K562 (cell line): ENCODE results near the gene KCTD13. TPM values are rescaled to one million over a fixed set of nuclear protein-coding genes. Genes with fewer than 3 reads are reported as not detected.

Experiments used
- ATAC-seq: fragments of 200-7000 bp; cut with Tn5 transposase; 3 replicates; pipeline ENCODE4 v1.9.1; 2020; ENCODE audit warnings: moderate library complexity
- BruUV-seq: library from RNA; stranded (reverse); fragments of 400-500 nt; replicated peaks from 2 replicates; lab custom pipeline; 2021; lab: Mats Ljungman, UMichigan
- CTCF ChIA-PET: fragments of 300-600 bp; formaldehyde crosslinking; extraction: SDS; loops from one replicate; lab custom pipeline; 2021; ENCODE audit warnings: low intra/inter-chr PET ratio; lab: Yijun Ruan, JAX
- POLR2A ChIA-PET: fragments of 300-600, 350-650 bp; sonication (Branson Sonifier 250); formaldehyde crosslinking; extraction: SDS; loops from one replicate; lab custom pipeline; 2021; ENCODE audit warnings: antibody characterized with exemption, inconsistent platforms; lab: Yijun Ruan, JAX
- DNase-seq, 4 experiments: peaks; one replicate each; pipeline versions ENCODE4 v3.0.0 to v3.0.0-alpha.2; 2011 to 2018; ENCODE audit warnings: low spot score in 3 of 4, mixed read lengths in 3 of 4; ENCODE audit errors: extremely low read depth in 1 of 4
- FAIRE-seq: peaks from 2 replicates; lab custom pipeline; 2011; peaks lifted over from hg19 to GRCh38; lab: Jason Lieb, UNC
- H2AFZ ChIP-seq: 2 replicates; pipeline ENCODE4 v1.6.0; 2011; ENCODE audit warnings: low read depth, low read length, control low read depth, inconsistent platforms
- H3K27ac ChIP-seq: fragments of 200-600 bp; 3 replicates; pipeline ENCODE4 v1.8.0; 2011; ENCODE audit warnings: low read depth, mild to moderate bottlenecking, control low read depth, inconsistent platforms, low read length, moderate library complexity, mixed read lengths; ENCODE audit errors: extremely low read depth
- H3K27me3 ChIP-seq, 2 experiments: fragments of 300-600 bp in 1 of 2; 2 replicates in 1 of 2; 3 replicates in 1 of 2; pipeline versions ENCODE4 v1.6.0 to v1.8.0; 2011; ENCODE audit warnings: inconsistent platforms in 2 of 2, low read length in 2 of 2, mild to moderate bottlenecking in 1 of 2, mixed read lengths in 1 of 2, moderate library complexity in 1 of 2; ENCODE audit not compliant: control insufficient read depth in 2 of 2, insufficient read depth in 2 of 2
- H3K36me3 ChIP-seq: fragments of 300-600 bp; 3 replicates; pipeline ENCODE4 v1.8.0; 2011; ENCODE audit warnings: mild to moderate bottlenecking, low read length, inconsistent platforms; ENCODE audit not compliant: control insufficient read depth, insufficient read depth
- H3K4me1 ChIP-seq, 2 experiments: fragments of 200-600 bp in 1 of 2; replicated peaks in 1 of 2; 2 replicates in 1 of 2; 3 replicates in 1 of 2; pipeline versions ENCODE4 v1.5.1 to v1.8.0; 2011; ENCODE audit warnings: inconsistent platforms in 2 of 2, low read length in 2 of 2, mild to moderate bottlenecking in 1 of 2, mixed read lengths in 1 of 2, moderate library complexity in 1 of 2; ENCODE audit not compliant: control insufficient read depth in 2 of 2, insufficient read depth in 2 of 2
- H3K4me2 ChIP-seq: 2 replicates; pipeline ENCODE4 v1.6.1; 2011; ENCODE audit warnings: low read length, control low read depth, inconsistent platforms, mixed read lengths; ENCODE audit not compliant: insufficient read depth
- H3K4me3 ChIP-seq: fragments of 200-600 bp; sonication (generic), shearing (Covaris generic); 2 replicates; pipeline ENCODE4 v1.5.1; 2016; ENCODE audit warnings: control low read depth, inconsistent platforms
- H3K79me2 ChIP-seq: fragments of 200-600 bp; 3 replicates; pipeline ENCODE4 v1.8.0; 2011; ENCODE audit warnings: low read length, inconsistent platforms; ENCODE audit not compliant: control insufficient read depth, insufficient read depth
- H3K9ac ChIP-seq, 2 experiments: 2 replicates each; pipeline versions ENCODE4 v1.6.0 to v1.6.1; 2011; ENCODE audit warnings: low read depth in 2 of 2, low read length in 2 of 2, control low read depth in 1 of 2, inconsistent platforms in 1 of 2, mild to moderate bottlenecking in 1 of 2, mixed read lengths in 1 of 2; ENCODE audit not compliant: insufficient read depth in 1 of 2
- H3K9me1 ChIP-seq: one replicate; pipeline ENCODE4 v1.6.0; 2011; ENCODE audit warnings: inconsistent platforms, mild to moderate bottlenecking, low read length, moderate library complexity; ENCODE audit not compliant: control insufficient read depth, insufficient read depth
- H3K9me3 ChIP-seq: replicated peaks from 2 replicates; pipeline ENCODE4 v1.5.1; 2011; ENCODE audit warnings: low read depth, low read length, inconsistent platforms; ENCODE audit not compliant: control insufficient read depth, insufficient read depth
- H4K20me1 ChIP-seq: replicated peaks from 2 replicates; pipeline ENCODE4 v1.6.1; 2011; ENCODE audit warnings: low read length, inconsistent platforms, mixed read lengths; ENCODE audit not compliant: control insufficient read depth, insufficient read depth
- ARID1B ChIP-seq: fragments of 450-650 bp; IDR thresholded peaks from 2 replicates; pipeline ENCODE4 v1.6.1; 2016; ENCODE audit warnings: antibody characterized with exemption, mild to moderate bottlenecking, inconsistent platforms
- HMG20B ChIP-seq: fragments of 250-450 bp; sonication (Bioruptor Pico); IDR thresholded peaks from 2 replicates; pipeline ENCODE4 v1.5.0; 2021; ENCODE audit warnings: mild to moderate bottlenecking
- NFE2 ChIP-seq: IDR thresholded peaks from 2 replicates; pipeline ENCODE4 v1.6.1; 2014; ENCODE audit warnings: antibody characterized with exemption, low read depth
- NUFIP1 ChIP-seq: fragments of 450-650 bp; IDR thresholded peaks from 2 replicates; pipeline ENCODE4 v1.6.1; 2018; ENCODE audit not compliant: partially characterized antibody
- SMARCC2 ChIP-seq: fragments of 450-650 bp; IDR thresholded peaks from 2 replicates; pipeline ENCODE4 v1.6.1; 2017; ENCODE audit warnings: antibody characterized with exemption, moderate library complexity, mild to moderate bottlenecking, low read depth
- TAF7 ChIP-seq: fragments of 450-650 bp; IDR thresholded peaks from 2 replicates; pipeline ENCODE4 v1.6.1; 2016; ENCODE audit warnings: missing genetic modification characterization, missing compliant biosample characterization
- ZNF586 ChIP-seq: fragments of 450-650 bp; formaldehyde crosslinking; conservative IDR thresholded peaks from 2 replicates; pipeline ENCODE4 v1.4.0; 2020; ENCODE audit warnings: mild to moderate bottlenecking, moderate library complexity
- WGBS: fragments of 100-300 bp; shearing (Covaris generic); methylation state at CpG from one replicate; pipeline ENCODE4 v1.1.6; 2016; ENCODE audit warnings: low coverage, mixed read lengths; ENCODE audit not compliant: insufficient coverage; ENCODE audit errors: missing lambda C conversion rate; 5-methylcytosine and 5-hydroxymethylcytosine counted together
- in situ Hi-C: fragments of 300-500 bp; cut with MboI; formaldehyde crosslinking; loops from 4 replicates; pipeline ENCODE4 v1.15.0; 2018; ENCODE audit warnings: inconsistent platforms, mixed read lengths
- intact Hi-C: fragments of 100-400 bp; cut with micrococcal nuclease; formaldehyde crosslinking; loops from 2 replicates; pipeline ENCODE4 v1.14.2; 2022
- polyA plus RNA-seq, 8 experiments: library from polyadenylated mRNA; depleted of rRNA in 4 of 8; stranded (reverse) in 5 of 8; unstranded in 3 of 8; fragments of >200 nt; fragmentation: Nextera tagmentation in 2 of 8; fragmentation: Illumina TruSeq in 1 of 8; extraction: Ambion mirVana in 2 of 8; extraction: Trizol in 1 of 8; gene quantifications; 2 replicates each; pipeline versions ENCODE4 v1.2.1 to v1.2.3, GENCODE V29; 2011 to 2014; ENCODE audit warnings: inconsistent platforms in 1 of 8, missing spikeins in 1 of 8
- total RNA-seq, 7 experiments: library from RNA; depleted of rRNA in 6 of 7; stranded (reverse); fragments of >200 nt in 6 of 7; fragmentation: Illumina TruSeq in 2 of 7; extraction: Trizol in 2 of 7; gene quantifications; 2 replicates each; pipeline versions ENCODE4 v1.2.1 to v1.2.3, GENCODE V29; 2011 to 2021; ENCODE audit warnings: low replicate concordance in 1 of 7
- TF ChIP-seq, protein P1 (sequence below): sonication (generic); formaldehyde crosslinking; IDR thresholded peaks from 2 replicates; pipeline ENCODE4 v1.8.0; 2022; ENCODE audit warnings: mild to moderate bottlenecking, missing genetic modification reagents
- TF ChIP-seq, protein P2 (sequence below): sonication (generic); formaldehyde crosslinking; IDR thresholded peaks from 2 replicates; pipeline ENCODE4 v1.8.0; 2023; ENCODE audit warnings: mild to moderate bottlenecking, missing genetic modification reagents
- TF ChIP-seq, protein P3 (sequence below): sonication (generic); formaldehyde crosslinking; IDR thresholded peaks from 2 replicates; pipeline ENCODE4 v1.5.0; 2020; ENCODE audit warnings: missing genetic modification reagents

The KCTD13 gene
- total and polyA plus RNA-seq, 9 of the 15 experiments (the other 6 are each of a cell fraction or from before 2014, with no cell fraction given) = 1.0 to 20.6 (median 9.8) TPM

DNA sequence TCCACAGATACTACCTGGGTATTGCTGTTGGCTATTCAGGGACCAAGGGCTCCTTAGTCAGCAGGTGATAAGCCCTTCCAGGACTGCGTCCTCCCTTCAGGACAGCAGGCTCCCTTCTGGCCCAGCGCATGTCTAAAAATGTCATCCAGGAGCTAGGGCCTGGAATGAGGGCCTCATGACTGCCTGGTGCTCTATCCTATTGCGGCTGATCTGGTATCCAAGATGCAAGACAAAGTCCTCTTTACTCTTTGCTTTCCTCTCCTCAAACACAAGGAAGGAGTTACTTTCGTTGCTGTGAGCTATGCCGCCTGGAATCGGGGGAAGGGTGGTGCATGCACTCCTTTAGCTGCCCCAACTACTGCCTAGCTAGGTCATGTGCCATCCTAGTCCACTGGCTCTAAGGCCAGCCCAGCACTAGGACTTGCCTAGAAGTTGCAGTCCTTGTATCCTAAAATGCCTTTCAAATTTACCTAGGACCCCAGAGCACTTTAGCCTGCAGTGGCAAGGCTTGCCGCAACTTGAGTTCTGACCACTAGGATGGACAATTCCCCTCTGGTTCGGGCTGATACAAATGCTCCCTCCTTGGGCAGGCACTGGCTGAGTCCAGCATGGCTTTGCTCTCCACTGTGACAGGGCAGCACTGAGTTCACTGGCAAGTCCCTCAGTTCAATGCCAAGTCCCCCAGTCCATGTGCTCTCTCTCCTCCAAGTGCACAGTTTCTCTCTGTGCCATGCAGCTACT lies 25.8 kb upstream of the KCTD13 start:
- in situ Hi-C loops (no loop called here), intact Hi-C loops (no loop called here)
- 66% methylated on average over 8 of the region's 8 CpGs for WGBS
- H3K79me2 ChIP-seq = no peaks in the 10 kb centered on the region
- peaks cover 0 to 3% of the 10 kb centered on the region in 2 experiments; a peak in 1 of 5 replicates for H3K4me1 ChIP-seq
- no peaks in the 10 kb centered on the region for H3K36me3 ChIP-seq
- ATAC-seq (peak; percentile 45; the same call in 2 of the 3 replicates), DNase-seq (no peak), FAIRE-seq (no peak)
- H3K9me1 ChIP-seq = no peaks in the 10 kb centered on the region
- H3K27me3 ChIP-seq = no peaks in the 10 kb centered on the region
- H2AFZ ChIP-seq = peak overlapping the region; percentile 22; the same call in 1 of the 2 replicates
- no TSS peak for BruUV-seq
- ChIA-PET POLR2A (interaction anchor here (0.6 kb wide), 1 partner anchor 9 kb away, joined by 4 read pairs; no protein-coding TSS in a partner anchor), CTCF (no interaction called here)
- no peak overlapping the region for H3K4me3 ChIP-seq
- H3K9me3 ChIP-seq = peaks cover 9% of the 10 kb centered on the region
- no peak overlapping the region for H3K27ac ChIP-seq
- no peaks in the 10 kb centered on the region for H4K20me1 ChIP-seq
- no peak overlapping the region for H3K9ac ChIP-seq
- H3K4me2 ChIP-seq = no peak overlapping the region
- TF ChIP-seq TAF7 (tag) (no peak), ZNF586 (CRISPR knock-in tag) (no peak), ARID1B (no peak), NFE2 (no peak), HMG20B (CRISPR knock-in tag) (no peak), NUFIP1 (no peak), SMARCC2 (no peak)
- TF ChIP-seq, protein P1, sequence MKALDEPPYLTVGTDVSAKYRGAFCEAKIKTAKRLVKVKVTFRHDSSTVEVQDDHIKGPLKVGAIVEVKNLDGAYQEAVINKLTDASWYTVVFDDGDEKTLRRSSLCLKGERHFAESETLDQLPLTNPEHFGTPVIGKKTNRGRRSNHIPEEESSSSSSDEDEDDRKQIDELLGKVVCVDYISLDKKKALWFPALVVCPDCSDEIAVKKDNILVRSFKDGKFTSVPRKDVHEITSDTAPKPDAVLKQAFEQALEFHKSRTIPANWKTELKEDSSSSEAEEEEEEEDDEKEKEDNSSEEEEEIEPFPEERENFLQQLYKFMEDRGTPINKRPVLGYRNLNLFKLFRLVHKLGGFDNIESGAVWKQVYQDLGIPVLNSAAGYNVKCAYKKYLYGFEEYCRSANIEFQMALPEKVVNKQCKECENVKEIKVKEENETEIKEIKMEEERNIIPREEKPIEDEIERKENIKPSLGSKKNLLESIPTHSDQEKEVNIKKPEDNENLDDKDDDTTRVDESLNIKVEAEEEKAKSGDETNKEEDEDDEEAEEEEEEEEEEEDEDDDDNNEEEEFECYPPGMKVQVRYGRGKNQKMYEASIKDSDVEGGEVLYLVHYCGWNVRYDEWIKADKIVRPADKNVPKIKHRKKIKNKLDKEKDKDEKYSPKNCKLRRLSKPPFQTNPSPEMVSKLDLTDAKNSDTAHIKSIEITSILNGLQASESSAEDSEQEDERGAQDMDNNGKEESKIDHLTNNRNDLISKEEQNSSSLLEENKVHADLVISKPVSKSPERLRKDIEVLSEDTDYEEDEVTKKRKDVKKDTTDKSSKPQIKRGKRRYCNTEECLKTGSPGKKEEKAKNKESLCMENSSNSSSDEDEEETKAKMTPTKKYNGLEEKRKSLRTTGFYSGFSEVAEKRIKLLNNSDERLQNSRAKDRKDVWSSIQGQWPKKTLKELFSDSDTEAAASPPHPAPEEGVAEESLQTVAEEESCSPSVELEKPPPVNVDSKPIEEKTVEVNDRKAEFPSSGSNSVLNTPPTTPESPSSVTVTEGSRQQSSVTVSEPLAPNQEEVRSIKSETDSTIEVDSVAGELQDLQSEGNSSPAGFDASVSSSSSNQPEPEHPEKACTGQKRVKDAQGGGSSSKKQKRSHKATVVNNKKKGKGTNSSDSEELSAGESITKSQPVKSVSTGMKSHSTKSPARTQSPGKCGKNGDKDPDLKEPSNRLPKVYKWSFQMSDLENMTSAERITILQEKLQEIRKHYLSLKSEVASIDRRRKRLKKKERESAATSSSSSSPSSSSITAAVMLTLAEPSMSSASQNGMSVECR (CRISPR knock-in tag) = no peak
- TF ChIP-seq, protein P2, sequence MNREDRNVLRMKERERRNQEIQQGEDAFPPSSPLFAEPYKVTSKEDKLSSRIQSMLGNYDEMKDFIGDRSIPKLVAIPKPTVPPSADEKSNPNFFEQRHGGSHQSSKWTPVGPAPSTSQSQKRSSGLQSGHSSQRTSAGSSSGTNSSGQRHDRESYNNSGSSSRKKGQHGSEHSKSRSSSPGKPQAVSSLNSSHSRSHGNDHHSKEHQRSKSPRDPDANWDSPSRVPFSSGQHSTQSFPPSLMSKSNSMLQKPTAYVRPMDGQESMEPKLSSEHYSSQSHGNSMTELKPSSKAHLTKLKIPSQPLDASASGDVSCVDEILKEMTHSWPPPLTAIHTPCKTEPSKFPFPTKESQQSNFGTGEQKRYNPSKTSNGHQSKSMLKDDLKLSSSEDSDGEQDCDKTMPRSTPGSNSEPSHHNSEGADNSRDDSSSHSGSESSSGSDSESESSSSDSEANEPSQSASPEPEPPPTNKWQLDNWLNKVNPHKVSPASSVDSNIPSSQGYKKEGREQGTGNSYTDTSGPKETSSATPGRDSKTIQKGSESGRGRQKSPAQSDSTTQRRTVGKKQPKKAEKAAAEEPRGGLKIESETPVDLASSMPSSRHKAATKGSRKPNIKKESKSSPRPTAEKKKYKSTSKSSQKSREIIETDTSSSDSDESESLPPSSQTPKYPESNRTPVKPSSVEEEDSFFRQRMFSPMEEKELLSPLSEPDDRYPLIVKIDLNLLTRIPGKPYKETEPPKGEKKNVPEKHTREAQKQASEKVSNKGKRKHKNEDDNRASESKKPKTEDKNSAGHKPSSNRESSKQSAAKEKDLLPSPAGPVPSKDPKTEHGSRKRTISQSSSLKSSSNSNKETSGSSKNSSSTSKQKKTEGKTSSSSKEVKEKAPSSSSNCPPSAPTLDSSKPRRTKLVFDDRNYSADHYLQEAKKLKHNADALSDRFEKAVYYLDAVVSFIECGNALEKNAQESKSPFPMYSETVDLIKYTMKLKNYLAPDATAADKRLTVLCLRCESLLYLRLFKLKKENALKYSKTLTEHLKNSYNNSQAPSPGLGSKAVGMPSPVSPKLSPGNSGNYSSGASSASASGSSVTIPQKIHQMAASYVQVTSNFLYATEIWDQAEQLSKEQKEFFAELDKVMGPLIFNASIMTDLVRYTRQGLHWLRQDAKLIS (CRISPR knock-in tag) = no peak
- TF ChIP-seq, protein P3, sequence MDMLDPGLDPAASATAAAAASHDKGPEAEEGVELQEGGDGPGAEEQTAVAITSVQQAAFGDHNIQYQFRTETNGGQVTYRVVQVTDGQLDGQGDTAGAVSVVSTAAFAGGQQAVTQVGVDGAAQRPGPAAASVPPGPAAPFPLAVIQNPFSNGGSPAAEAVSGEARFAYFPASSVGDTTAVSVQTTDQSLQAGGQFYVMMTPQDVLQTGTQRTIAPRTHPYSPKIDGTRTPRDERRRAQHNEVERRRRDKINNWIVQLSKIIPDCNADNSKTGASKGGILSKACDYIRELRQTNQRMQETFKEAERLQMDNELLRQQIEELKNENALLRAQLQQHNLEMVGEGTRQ (CRISPR knock-in tag) = no peak
